Activated gamma-delta T cell (primary cell): ENCODE data around the gene PHKB.

Experiments
- DNase-seq: peaks from one replicate; lab custom pipeline; 2025; lab: John Stamatoyannopoulos, UW

Gene PHKB

GRCh38 chr16:47568351-47568750 lies 107.2 kb downstream of the PHKB start:
- DNase-seq, result no peak

GRCh38 chr16:47571049-47571448 lies 109.9 kb downstream of the PHKB start:
- DNase-seq, result no peak

- DNase-seq, result no peak
Observed at GRCh38 chr16:47571711-47572110, 110.6 kb downstream of the PHKB start.

GRCh38 chr16:47574091-47575054 lies 113.2 kb downstream of the PHKB start:
- DNase-seq, result no peak

- DNase-seq, result no peak
Observed at GRCh38 chr16:47577029-47577428, 115.9 kb downstream of the PHKB start.

- DNase-seq, result no peak
Observed at GRCh38 chr16:47578033-47578432, 116.9 kb downstream of the PHKB start.

- DNase-seq, result no peak
Observed at GRCh38 chr16:47578573-47578972, 117.4 kb downstream of the PHKB start.

GRCh38 chr16:47581114-47581513 lies 120.0 kb downstream of the PHKB start:
- DNase-seq, result no peak

- DNase-seq, result no peak
Observed at GRCh38 chr16:47584464-47585225, 123.5 kb downstream of the PHKB start.

GRCh38 chr16:47586121-47586520 lies 125.0 kb downstream of the PHKB start:
- no peak for DNase-seq

GRCh38 chr16:47590472-47590871 lies 129.3 kb downstream of the PHKB start:
- no peak for DNase-seq

GRCh38 chr16:47592232-47592631 lies 131.1 kb downstream of the PHKB start:
- DNase-seq, result no peak

- no peak for DNase-seq
Observed at GRCh38 chr16:47599512-47599911, 138.4 kb downstream of the PHKB start.

- DNase-seq, result no peak
Observed at GRCh38 chr16:47600376-47600775, 139.2 kb downstream of the PHKB start.

GRCh38 chr16:47604306-47604705 lies 143.2 kb downstream of the PHKB start:
- no peak for DNase-seq

- no peak for DNase-seq
Observed at GRCh38 chr16:47611042-47611441, 149.9 kb downstream of the PHKB start.

GRCh38 chr16:47611848-47612493 lies 150.8 kb downstream of the PHKB start:
- no peak for DNase-seq

GRCh38 chr16:47612711-47613110 lies 151.6 kb downstream of the PHKB start:
- no peak for DNase-seq

GRCh38 chr16:47613251-47613650 lies 152.1 kb downstream of the PHKB start:
- no peak for DNase-seq

- no peak for DNase-seq
Observed at GRCh38 chr16:47617732-47618131, 156.6 kb downstream of the PHKB start.

GRCh38 chr16:47622451-47623176 lies 161.5 kb downstream of the PHKB start:
- DNase-seq, result no peak

GRCh38 chr16:47624563-47624962 lies 163.4 kb downstream of the PHKB start:
- DNase-seq, result no peak
